GM18520 (cell line): ENCODE data around the gene ASB4.
"Not testable (repeated sequence)": the region's sequence is repeated elsewhere in the genome, so short reads cannot be mapped to it uniquely, and the experiment has no call there.

Experiments used
- ATAC-seq: cut with Tn5 transposase; IDR thresholded peaks from one replicate; pipeline ENCODE4 v1.9.1; 2021; ENCODE audit not compliant: unreplicated experiment

ASB4 gene

GRCh38 chr7:95478272-95479037 is 7.3 kb upstream of the ASB4 start:
- ATAC-seq: no peak

GRCh38 chr7:95479992-95480624 is 5.6 kb upstream of the ASB4 start:
- no peak for ATAC-seq

GRCh38 chr7:95481271-95482165 is 4.2 kb upstream of the ASB4 start:
- no peak for ATAC-seq

- ATAC-seq: no peak
These were observed 3.3 kb upstream of the ASB4 start for GRCh38 chr7:95482424-95482823.

- no peak for ATAC-seq
These were observed 4.6 kb downstream of the ASB4 start for GRCh38 chr7:95490231-95490762.

- ATAC-seq: no peak
These were observed 5.5 kb downstream of the ASB4 start for GRCh38 chr7:95491201-95491600.

GRCh38 chr7:95491634-95492314 is 6.0 kb downstream of the ASB4 start:
- no peak for ATAC-seq

- ATAC-seq: no peak
These were observed 7.5 kb downstream of the ASB4 start for GRCh38 chr7:95493247-95493646.

- ATAC-seq: no peak
These were observed 8.1 kb downstream of the ASB4 start for GRCh38 chr7:95493844-95494243.

GRCh38 chr7:95501261-95501832 is 15.6 kb downstream of the ASB4 start:
- peak; percentile 96 for ATAC-seq

GRCh38 chr7:95502403-95502802 is 16.7 kb downstream of the ASB4 start:
- ATAC-seq: no peak

GRCh38 chr7:95503271-95504131 is 17.8 kb downstream of the ASB4 start:
- no peak for ATAC-seq

- not testable (repeated sequence) for ATAC-seq
These were observed 18.4 kb downstream of the ASB4 start for GRCh38 chr7:95504132-95504588.

- ATAC-seq: no peak
These were observed 23.0 kb downstream of the ASB4 start for GRCh38 chr7:95508780-95509179.

GRCh38 chr7:95509199-95509598 is 23.5 kb downstream of the ASB4 start:
- no peak for ATAC-seq

GRCh38 chr7:95511716-95512260 is 26.0 kb downstream of the ASB4 start:
- ATAC-seq: peak; percentile 86

GRCh38 chr7:95517458-95517857 is 31.7 kb downstream of the ASB4 start:
- ATAC-seq: peak; percentile 81

- no peak for ATAC-seq
These were observed 32.1 kb downstream of the ASB4 start for GRCh38 chr7:95517870-95518269.

- ATAC-seq: no peak
These were observed 34.4 kb downstream of the ASB4 start for GRCh38 chr7:95520136-95520535.
